ENCODE results near the gene WNT6. TPM values are rescaled to one million over a fixed set of nuclear protein-coding genes. Genes with fewer than 3 reads are reported as not detected.

The WNT6 gene
- total RNA-seq, 1 experiment from 2014 or later: 8.1 TPM

GRCh38 chr2:218870984-218871344, 11.4 kb downstream of the WNT6 start:
- ChIA-PET CTCF (interaction anchor here (0.6 to 1.7 kb wide), 2 partner anchors 27 to 172 kb away, joined by 4 to 5 read pairs; no protein-coding TSS in a partner anchor), POLR2A (no interaction called here)
- Histone ChIP-seq H3K4me3 (ENCODE audit: low read depth in 2 of 2, low read length in 2 of 2) (no peak overlapping the region), H3K27me3 (ENCODE audit: control insufficient read depth, insufficient read depth, low read length) (no peaks in the 10 kb centered on the region), H3K27ac (ENCODE audit: low read length) (no peak overlapping the region), H3K9me3 (ENCODE audit: control insufficient read depth, insufficient read depth, low read depth, low read length) (no peaks in the 10 kb centered on the region), H3K4me1 (ENCODE audit: control insufficient read depth, insufficient read depth, low read length) (no peaks in the 10 kb centered on the region), H3K36me3 (ENCODE audit: control insufficient read depth, insufficient read depth, low read length) (no peaks in the 10 kb centered on the region)
- ATAC-seq (no peak), DNase-seq (ENCODE audit: low read depth, low spot score) (no peak)
- intact Hi-C loops (cut with micrococcal nuclease; ENCODE audit: unreplicated experiment) (no loop called here), in situ Hi-C loops (cut with HindIII; ENCODE audit: low pct_unique_long_range_greater_than_20kb, low sequenced_read_pairs) (no loop called here)
- BruUV-seq (replicated peaks): no TSS peak
- TF ChIP-seq SIN3A (IDR thresholded peaks at IDR 0.05; ENCODE audit: borderline replicate concordance, insufficient read depth, low read depth, low read length) (no peak), REST (IDR thresholded peaks at IDR 0.05; ENCODE audit: insufficient read depth in 1 of 2, low read depth in 2 of 2, low read length in 1 of 2) (no peak), CTCF (IDR thresholded peaks at IDR 0.05) (no peak), POLR2AphosphoS5 (IDR thresholded peaks at IDR 0.05; ENCODE audit: low read depth, low read length) (no peak), TCF7L2 (IDR thresholded peaks at IDR 0.05; ENCODE audit: low read depth, low read length) (no peak)

- Histone ChIP-seq H3K36me3 (ENCODE audit: control insufficient read depth, insufficient read depth, low read length) (no peaks in the 10 kb centered on the region), H3K9me3 (ENCODE audit: control insufficient read depth, insufficient read depth, low read depth, low read length) (no peaks in the 10 kb centered on the region), H3K4me3 (ENCODE audit: low read depth in 2 of 2, low read length in 2 of 2) (no peak overlapping the region), H3K27me3 (ENCODE audit: control insufficient read depth, insufficient read depth, low read length) (no peaks in the 10 kb centered on the region), H3K4me1 (ENCODE audit: control insufficient read depth, insufficient read depth, low read length) (no peaks in the 10 kb centered on the region), H3K27ac (ENCODE audit: low read length) (no peak overlapping the region)
- ATAC-seq: no peak
- in situ Hi-C loops (cut with HindIII; ENCODE audit: low pct_unique_long_range_greater_than_20kb, low sequenced_read_pairs): no loop called here
- BruUV-seq (replicated peaks): no TSS peak
- intact Hi-C loops (cut with micrococcal nuclease; ENCODE audit: unreplicated experiment): no loop called here
- ChIA-PET CTCF (interaction anchor here (0.6 to 1.7 kb wide), 2 partner anchors 26 to 171 kb away, joined by 4 to 5 read pairs; no protein-coding TSS in a partner anchor), POLR2A (no interaction called here)
- no peak for TF ChIP-seq REST (IDR thresholded peaks at IDR 0.05; ENCODE audit: insufficient read depth in 1 of 2, low read depth in 2 of 2, low read length in 1 of 2)
- no peak for TF ChIP-seq TCF7L2 (IDR thresholded peaks at IDR 0.05; ENCODE audit: low read depth, low read length)
- TF ChIP-seq SIN3A (IDR thresholded peaks at IDR 0.05; ENCODE audit: borderline replicate concordance, insufficient read depth, low read depth, low read length): no peak
- TF ChIP-seq POLR2AphosphoS5 (IDR thresholded peaks at IDR 0.05; ENCODE audit: low read depth, low read length): no peak
- TF ChIP-seq CTCF (IDR thresholded peaks at IDR 0.05): no peak
- DNase-seq (ENCODE audit: low read depth, low spot score): no peak
Measured at GRCh38 chr2:218871345-218872302, 12.0 kb downstream of the WNT6 start.
